Endothelial cell of umbilical vein (primary cell): ENCODE data around the gene NTN1. TPM values are rescaled to one million over a fixed set of nuclear protein-coding genes. Genes with fewer than 3 reads are reported as not detected.

Experiments
- BruUV-seq: library from RNA; stranded (reverse); fragments of 400-500 nt; replicated peaks from 2 replicates; lab custom pipeline; 2021; lab: Mats Ljungman, UMichigan
- CTCF ChIA-PET: fragments of 300-600, 350-600 bp; sonication (Branson Sonifier 250); formaldehyde crosslinking; loops from one replicate; lab custom pipeline; 2021; ENCODE audit warnings: antibody characterized with exemption, inconsistent platforms; lab: Charles Lee
- POLR2A ChIA-PET: fragments of 300-600, 350-600 bp; sonication (Branson Sonifier 250); formaldehyde crosslinking; loops from one replicate; lab custom pipeline; 2021; ENCODE audit warnings: antibody characterized with exemption, inconsistent platforms; lab: Charles Lee
- DNase-seq: peaks from one replicate; pipeline ENCODE4 v3.0.0-alpha.2; 2011; ENCODE audit warnings: low read depth, low spot score
- FAIRE-seq: peaks from 2 replicates; lab custom pipeline; 2011; peaks lifted over from hg19 to GRCh38; lab: Jason Lieb, UNC
- H2AFZ ChIP-seq: 2 replicates; pipeline ENCODE4 v1.6.0; 2012; ENCODE audit warnings: low read depth, low read length, control low read depth, inconsistent platforms
- H3K27ac ChIP-seq: 2 replicates; pipeline ENCODE4 v1.5.1; 2011; ENCODE audit warnings: low read depth, mild to moderate bottlenecking, control low read depth, low read length, moderate library complexity; ENCODE audit not compliant: insufficient read depth
- H3K27me3 ChIP-seq, 2 experiments: 2 replicates each; pipeline versions ENCODE4 v1.6.0 to v1.6.1; 2011; ENCODE audit warnings: low read length in 2 of 2, mixed read lengths in 1 of 2; ENCODE audit not compliant: control insufficient read depth in 2 of 2, insufficient read depth in 2 of 2
- H3K36me3 ChIP-seq, 2 experiments: 2 replicates in 1 of 2; 3 replicates in 1 of 2; pipeline ENCODE4 v1.5.1; 2011; ENCODE audit warnings: low read length in 2 of 2, mild to moderate bottlenecking in 1 of 2, moderate library complexity in 1 of 2; ENCODE audit not compliant: control insufficient read depth in 2 of 2, insufficient read depth in 2 of 2; ENCODE audit errors: extremely low read depth in 1 of 2
- H3K4me1 ChIP-seq: 3 replicates; pipeline ENCODE4 v1.5.1; 2011; ENCODE audit warnings: mild to moderate bottlenecking, low read length; ENCODE audit not compliant: control insufficient read depth, insufficient read depth; ENCODE audit errors: extremely low read depth
- H3K4me2 ChIP-seq: 2 replicates; pipeline ENCODE4 v1.6.1; 2011; ENCODE audit warnings: low read length, control low read depth, mixed read lengths; ENCODE audit not compliant: insufficient read depth
- H3K4me3 ChIP-seq, 3 experiments: fragments of 200-600 bp in 1 of 3; sonication (generic), shearing (Covaris generic) in 1 of 3; replicated peaks in 1 of 3; 2 replicates each; pipeline ENCODE4 v1.5.1; 2011 to 2016; ENCODE audit warnings: control low read depth in 3 of 3, low read length in 3 of 3, mild to moderate bottlenecking in 2 of 3, inconsistent platforms in 1 of 3, low read depth in 1 of 3, moderate library complexity in 1 of 3; ENCODE audit not compliant: insufficient read depth in 1 of 3
- H3K79me2 ChIP-seq: 2 replicates; pipeline ENCODE4 v1.6.0; 2012; ENCODE audit warnings: low read length, inconsistent platforms; ENCODE audit not compliant: control insufficient read depth, insufficient read depth
- H3K9ac ChIP-seq: replicated peaks from 2 replicates; pipeline ENCODE3; 2011; ENCODE audit warnings: low read length, control low read depth; ENCODE audit not compliant: insufficient read depth; ENCODE audit errors: extremely low read depth
- H3K9me1 ChIP-seq: replicated peaks from 3 replicates; pipeline ENCODE4 v1.6.0; 2011; ENCODE audit warnings: mild to moderate bottlenecking, low read length; ENCODE audit not compliant: control insufficient read depth, insufficient read depth; ENCODE audit errors: extremely low read depth
- H3K9me3 ChIP-seq: replicated peaks from 2 replicates; pipeline ENCODE4 v1.5.1; 2012; ENCODE audit warnings: low read length, inconsistent platforms; ENCODE audit not compliant: control insufficient read depth, insufficient read depth
- H4K20me1 ChIP-seq: replicated peaks from 2 replicates; pipeline ENCODE3; 2011; ENCODE audit warnings: mild to moderate bottlenecking, low read length; ENCODE audit not compliant: control insufficient read depth, insufficient read depth; ENCODE audit errors: extremely low read depth
- FOS ChIP-seq: IDR thresholded peaks from 2 replicates; pipeline ENCODE4 v1.6.1; 2011; ENCODE audit warnings: mild to moderate bottlenecking, low read length, moderate library complexity, borderline replicate concordance; ENCODE audit not compliant: insufficient read depth
- POLR2AphosphoS5 ChIP-seq: IDR thresholded peaks from 2 replicates; pipeline ENCODE4 v1.6.1; 2012; ENCODE audit warnings: low read depth, mild to moderate bottlenecking, control low read depth, low read length, moderate library complexity; ENCODE audit not compliant: insufficient read depth
- dilution Hi-C: fragments of 300-500 bp; cut with MboI; formaldehyde crosslinking; loops from one replicate; pipeline ENCODE4 v1.15.0; 2019; ENCODE audit warnings: low sequenced_read_pairs; ENCODE audit not compliant: extremely low pct_ligation_motif_present
- intact Hi-C: fragments of 100-400 bp; cut with micrococcal nuclease; formaldehyde crosslinking; loops from one replicate; pipeline ENCODE4 v1.10.0; 2022
- polyA plus RNA-seq, 4 experiments: library from polyadenylated mRNA; depleted of rRNA in 3 of 4; stranded (reverse) in 3 of 4; unstranded in 1 of 4; fragments of >200 nt; gene quantifications; 2 replicates each; pipeline versions ENCODE4 v1.2.1 to v1.2.3, GENCODE V29; 2011 to 2012; ENCODE audit warnings: missing spikeins in 1 of 4
- small RNA-seq: library from RNA; depleted of rRNA; stranded (forward); fragments of <200 nt; gene quantifications from one replicate; pipeline ENCODE3, GENCODE V24; 2012; ENCODE audit warnings: low replicate concordance, low read depth; ENCODE audit not compliant: insufficient read depth, insufficient read length
- total RNA-seq: library from RNA; stranded (reverse); gene quantifications from 2 replicates; pipeline ENCODE4 v1.2.3, GENCODE V29; 2021

Gene NTN1
- total and polyA plus RNA-seq, 2 donors (not counting 3 experiments of a cell fraction or from before 2014, with no cell fraction given), result 0.10 to 0.18 TPM

DNA sequence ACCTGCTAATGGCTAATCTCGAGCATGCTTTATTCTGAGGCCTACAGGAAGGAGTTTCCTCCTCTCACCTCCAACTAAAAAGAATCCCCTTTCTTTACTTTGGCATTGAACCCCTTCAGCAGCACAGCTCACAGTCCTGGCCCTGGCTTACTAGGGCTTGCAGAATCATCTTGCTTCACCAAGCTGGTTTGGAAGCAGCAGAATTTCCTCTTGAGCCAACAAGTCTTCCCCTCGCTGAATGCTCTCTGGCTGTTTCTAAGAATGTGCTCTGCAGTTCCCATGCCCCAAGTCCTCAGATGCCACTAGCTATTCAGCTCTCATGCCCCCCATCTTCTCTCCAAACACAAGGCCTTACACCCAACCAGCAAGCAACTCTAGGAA lies 271.2 kb downstream of the NTN1 start:
- no peaks in the 10 kb centered on the region for H4K20me1 ChIP-seq
- H3K9ac ChIP-seq, result no peak overlapping the region
- intact Hi-C loops (loop anchor here (1.0 to 5.0 kb wide), 2 partner anchors 230 to 300 kb away; no protein-coding TSS in a partner anchor), dilution Hi-C loops (no loop called here)
- no peak overlapping the region for H3K4me3 ChIP-seq
- no TSS peak for BruUV-seq
- CTCF ChIA-PET, result interaction anchor here (1.0 to 2.8 kb wide), 10 partner anchors 8 to 297 kb away, joined by 3 to 14 read pairs (median 4); no protein-coding TSS in a partner anchor
- H3K4me1 ChIP-seq, result no peaks in the 10 kb centered on the region
- no peaks in the 10 kb centered on the region for H3K79me2 ChIP-seq
- no peak overlapping the region for H3K4me2 ChIP-seq
- DNase-seq, result no peak
- H3K9me1 ChIP-seq, result no peaks in the 10 kb centered on the region
- no peak overlapping the region for H3K27ac ChIP-seq
- H3K27me3 ChIP-seq, result no peaks in the 10 kb centered on the region
- FAIRE-seq, result no peak
- no peak overlapping the region for H2AFZ ChIP-seq
- POLR2A ChIA-PET, result no interaction called here
- H3K9me3 ChIP-seq, result no peaks in the 10 kb centered on the region
- TF ChIP-seq FOS, result no peak
- TF ChIP-seq POLR2AphosphoS5, result no peak
- H3K36me3 ChIP-seq, result no peaks in the 10 kb centered on the region

Small RNA genes lying within 50 kb of the gene (small RNA-seq; reads per million reads assigned to genes)
- gene AC005695.3, result not detected

Other genes starting within 250 kb of the NTN1 start
- gene MFSD6L, start 222.1 kb upstream of the NTN1 start, total RNA-seq, result not detected in 2 replicates
- gene MFSD6L, start 222.1 kb upstream of the NTN1 start, polyA plus RNA-seq, result not detected in 2 replicates
- gene PIK3R6, start 153.8 kb upstream of the NTN1 start, total RNA-seq, result not detected in 2 replicates
- gene PIK3R6, start 153.8 kb upstream of the NTN1 start, polyA plus RNA-seq, result not detected in 2 replicates
- not detected in 2 replicates for gene PIK3R5, start 55.8 kb upstream of the NTN1 start, total RNA-seq
- gene PIK3R5, start 55.8 kb upstream of the NTN1 start, polyA plus RNA-seq, result not detected in 2 replicates